Smooth muscle cell (in vitro differentiated cells): ENCODE results near the gene VWA1. TPM values are rescaled to one million over a fixed set of nuclear protein-coding genes. Genes with fewer than 3 reads are reported as not detected.

Experiments used
- DNase-seq: peaks from one replicate; lab custom pipeline; 2025; ENCODE audit not compliant: unreplicated experiment; lab: John Stamatoyannopoulos, UW
- H2AFZ ChIP-seq: fragments of 200-600 bp; sonication (generic); 2 replicates; pipeline ENCODE4 v1.6.0; 2016; ENCODE audit warnings: antibody characterized with exemption, low read depth, mild to moderate bottlenecking
- H3F3A ChIP-seq: fragments of 200-600 bp; sonication (generic); 2 replicates; pipeline ENCODE4 v1.6.0; 2017; ENCODE audit warnings: antibody characterized with exemption, low read depth
- H3K27ac ChIP-seq: fragments of 200-600 bp; sonication (generic); 2 replicates; pipeline ENCODE4 v1.5.1; 2016; ENCODE audit warnings: low read depth, mild to moderate bottlenecking
- H3K27me3 ChIP-seq: fragments of 200-600 bp; sonication (generic); 2 replicates; pipeline ENCODE4 v1.6.1; 2016; ENCODE audit warnings: low read depth, mild to moderate bottlenecking
- H3K36me3 ChIP-seq: fragments of 200-600 bp; sonication (generic); 2 replicates; pipeline ENCODE4 v1.5.1; 2016; ENCODE audit warnings: low read depth
- H3K4me1 ChIP-seq: fragments of 200-600 bp; sonication (generic); 2 replicates; pipeline ENCODE4 v1.5.1; 2016; ENCODE audit warnings: low read depth
- H3K4me2 ChIP-seq: fragments of 200-600 bp; sonication (generic); 2 replicates; pipeline ENCODE4 v1.6.0; 2016; ENCODE audit warnings: mild to moderate bottlenecking
- H3K4me3 ChIP-seq: fragments of 200-600 bp; sonication (generic); 2 replicates; pipeline ENCODE4 v1.5.1; 2016; ENCODE audit warnings: mild to moderate bottlenecking
- H3K79me2 ChIP-seq: fragments of 200-600 bp; sonication (generic); 2 replicates; pipeline ENCODE4 v1.6.0; 2016; ENCODE audit warnings: low read depth, mild to moderate bottlenecking
- H3K9ac ChIP-seq: fragments of 200-600 bp; sonication (generic); 2 replicates; pipeline ENCODE4 v1.6.0; 2016; ENCODE audit warnings: low read depth
- H3K9me3 ChIP-seq: fragments of 200-600 bp; sonication (generic); replicated peaks from 2 replicates; pipeline ENCODE4 v1.5.1; 2016; ENCODE audit warnings: low read depth
- H4K20me1 ChIP-seq: fragments of 200-600 bp; sonication (generic); 2 replicates; pipeline ENCODE4 v1.6.0; 2016; ENCODE audit warnings: low read depth
- WGBS: methylation state at CpG from one replicate; pipeline ENCODE4 v1.1.7; 2016; ENCODE audit warnings: low lambda C conversion rate; 5-methylcytosine and 5-hydroxymethylcytosine counted together
- polyA plus RNA-seq: library from polyadenylated mRNA; unstranded; fragments of >200 nt; fragmentation: Nextera tagmentation; extraction: Ambion mirVana; gene quantifications from 2 replicates; pipeline ENCODE4 v1.2.1, GENCODE V29; 2016
- total RNA-seq: library from RNA; depleted of rRNA; stranded (reverse); fragments of >200 nt; gene quantifications from 2 replicates; pipeline ENCODE4 v1.2.3, GENCODE V29; 2014
- TF ChIP-seq, protein P1 (sequence below): fragments of 200-600 bp; sonication (generic); IDR thresholded peaks from 2 replicates; pipeline ENCODE4 v1.5.1; 2017; ENCODE audit warnings: borderline replicate concordance, mild to moderate bottlenecking, antibody characterized with exemption; ENCODE audit not compliant: insufficient read depth, poor library complexity, severe bottlenecking

The VWA1 gene
- total and polyA plus RNA-seq, 2 experiments from 2014 or later, result 29.5 to 79.2 TPM

DNA sequence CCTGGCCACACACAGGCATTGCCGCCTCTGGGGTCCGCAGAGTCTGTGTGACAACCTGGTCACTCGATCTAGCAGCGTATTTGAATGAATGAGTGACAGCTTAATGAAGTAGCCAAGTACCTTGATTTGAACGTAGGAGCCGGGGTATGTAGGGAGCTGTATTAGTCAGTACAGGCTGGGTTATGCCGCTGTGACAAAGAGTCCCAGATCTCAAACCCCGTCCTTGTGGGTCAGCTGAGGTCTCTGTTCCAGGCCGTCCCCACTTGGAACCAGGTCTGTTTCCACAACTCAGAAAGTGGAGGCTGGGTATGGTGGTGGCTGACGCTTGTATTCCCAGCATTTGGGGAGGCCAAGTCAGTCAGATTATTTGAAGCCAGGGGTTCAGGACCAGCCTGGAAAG is 56.1 kb downstream of the VWA1 start:
- Histone ChIP-seq H3K27me3 (no peaks in the 10 kb centered on the region), H3F3A (no peaks in the 10 kb centered on the region), H3K9ac (no peak overlapping the region), H4K20me1 (peaks cover 4% of the 10 kb centered on the region), H3K9me3 (peaks cover 6% of the 10 kb centered on the region), H3K79me2 (no peaks in the 10 kb centered on the region), H3K4me3 (no peak overlapping the region), H3K4me1 (no peaks in the 10 kb centered on the region), H3K36me3 (peaks cover 23% of the 10 kb centered on the region), H2AFZ (no peak overlapping the region), H3K27ac (no peak overlapping the region), H3K4me2 (no peak overlapping the region)
- TF ChIP-seq, protein P1, sequence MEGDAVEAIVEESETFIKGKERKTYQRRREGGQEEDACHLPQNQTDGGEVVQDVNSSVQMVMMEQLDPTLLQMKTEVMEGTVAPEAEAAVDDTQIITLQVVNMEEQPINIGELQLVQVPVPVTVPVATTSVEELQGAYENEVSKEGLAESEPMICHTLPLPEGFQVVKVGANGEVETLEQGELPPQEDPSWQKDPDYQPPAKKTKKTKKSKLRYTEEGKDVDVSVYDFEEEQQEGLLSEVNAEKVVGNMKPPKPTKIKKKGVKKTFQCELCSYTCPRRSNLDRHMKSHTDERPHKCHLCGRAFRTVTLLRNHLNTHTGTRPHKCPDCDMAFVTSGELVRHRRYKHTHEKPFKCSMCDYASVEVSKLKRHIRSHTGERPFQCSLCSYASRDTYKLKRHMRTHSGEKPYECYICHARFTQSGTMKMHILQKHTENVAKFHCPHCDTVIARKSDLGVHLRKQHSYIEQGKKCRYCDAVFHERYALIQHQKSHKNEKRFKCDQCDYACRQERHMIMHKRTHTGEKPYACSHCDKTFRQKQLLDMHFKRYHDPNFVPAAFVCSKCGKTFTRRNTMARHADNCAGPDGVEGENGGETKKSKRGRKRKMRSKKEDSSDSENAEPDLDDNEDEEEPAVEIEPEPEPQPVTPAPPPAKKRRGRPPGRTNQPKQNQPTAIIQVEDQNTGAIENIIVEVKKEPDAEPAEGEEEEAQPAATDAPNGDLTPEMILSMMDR, result no peak
- WGBS, result 98% methylated on average over 10 of the region's 10 CpGs
- no peak for DNase-seq

Other genes with a start within 250 kb of the VWA1 start
- 1.9 and 4.8 TPM in 2 replicates for gene TNFRSF18, start 229.1 kb upstream of the VWA1 start, total RNA-seq
- 12.2 and 15.8 TPM in 2 replicates for gene TNFRSF18, start 229.1 kb upstream of the VWA1 start, polyA plus RNA-seq
- gene TNFRSF4, start 221.5 kb upstream of the VWA1 start, total RNA-seq, result 0.54 TPM in 1 of 2 replicates, not detected in the other
- 0.79 TPM in 1 of 2 replicates, not detected in the other for gene TNFRSF4, start 221.5 kb upstream of the VWA1 start, polyA plus RNA-seq
- 75.0 and 94.9 TPM in 2 replicates for gene SDF4, start 203.7 kb upstream of the VWA1 start, total RNA-seq
- 263 TPM in 2 replicates for gene SDF4, start 203.7 kb upstream of the VWA1 start, polyA plus RNA-seq
- gene B3GALT6, start 203.5 kb upstream of the VWA1 start, total RNA-seq, result 12.9 and 15.0 TPM in 2 replicates
- gene B3GALT6, start 203.5 kb upstream of the VWA1 start, polyA plus RNA-seq, result 33.2 and 39.3 TPM in 2 replicates
- 1.8 and 1.9 TPM in 2 replicates for gene C1QTNF12, start 189.0 kb upstream of the VWA1 start, total RNA-seq
- 5.4 and 12.3 TPM in 2 replicates for gene C1QTNF12, start 189.0 kb upstream of the VWA1 start, polyA plus RNA-seq
- gene UBE2J2, start 161.8 kb upstream of the VWA1 start, total RNA-seq, result 20.5 and 30.2 TPM in 2 replicates
- 72.9 and 84.0 TPM in 2 replicates for gene UBE2J2, start 161.8 kb upstream of the VWA1 start, polyA plus RNA-seq
- gene SCNN1D, start 155.3 kb upstream of the VWA1 start, total RNA-seq, result 2.0 and 6.7 TPM in 2 replicates
- 5.0 and 6.9 TPM in 2 replicates for gene SCNN1D, start 155.3 kb upstream of the VWA1 start, polyA plus RNA-seq
- gene ACAP3, start 127.8 kb upstream of the VWA1 start, total RNA-seq, result 29.9 and 33.7 TPM in 2 replicates
- gene ACAP3, start 127.8 kb upstream of the VWA1 start, polyA plus RNA-seq, result 63.9 and 72.6 TPM in 2 replicates
- 16.7 and 23.6 TPM in 2 replicates for gene PUSL1, start 127.1 kb upstream of the VWA1 start, total RNA-seq
- 31.4 and 34.1 TPM in 2 replicates for gene PUSL1, start 127.1 kb upstream of the VWA1 start, polyA plus RNA-seq
- gene INTS11, start 111.0 kb upstream of the VWA1 start, total RNA-seq, result 48.5 and 49.3 TPM in 2 replicates
- 63.1 and 82.1 TPM in 2 replicates for gene INTS11, start 111.0 kb upstream of the VWA1 start, polyA plus RNA-seq
- gene CPTP, start 110.9 kb upstream of the VWA1 start, total RNA-seq, result 13.8 and 16.2 TPM in 2 replicates
- gene CPTP, start 110.9 kb upstream of the VWA1 start, polyA plus RNA-seq, result 32.5 and 34.3 TPM in 2 replicates
- gene TAS1R3, start 104.4 kb upstream of the VWA1 start, total RNA-seq, result 0.18 and 0.36 TPM in 2 replicates
- gene TAS1R3, start 104.4 kb upstream of the VWA1 start, polyA plus RNA-seq, result 0.39 and 0.79 TPM in 2 replicates
- 28.5 and 37.8 TPM in 2 replicates for gene DVL1, start 86.3 kb upstream of the VWA1 start, total RNA-seq
- gene DVL1, start 86.3 kb upstream of the VWA1 start, polyA plus RNA-seq, result 28.7 and 43.5 TPM in 2 replicates
- 240 and 266 TPM in 2 replicates for gene MXRA8, start 77.1 kb upstream of the VWA1 start, total RNA-seq
- 473 and 597 TPM in 2 replicates for gene MXRA8, start 77.1 kb upstream of the VWA1 start, polyA plus RNA-seq
- gene AURKAIP1, start 60.5 kb upstream of the VWA1 start, total RNA-seq, result 60.1 and 81.8 TPM in 2 replicates
- 214 and 245 TPM in 2 replicates for gene AURKAIP1, start 60.5 kb upstream of the VWA1 start, polyA plus RNA-seq
- 172 and 180 TPM in 2 replicates for gene CCNL2, start 36.4 kb upstream of the VWA1 start, total RNA-seq
- gene CCNL2, start 36.4 kb upstream of the VWA1 start, polyA plus RNA-seq, result 144 and 226 TPM in 2 replicates
- 99.0 and 99.6 TPM in 2 replicates for gene MRPL20, start 28.4 kb upstream of the VWA1 start, total RNA-seq
- gene MRPL20, start 28.4 kb upstream of the VWA1 start, polyA plus RNA-seq, result 147 and 161 TPM in 2 replicates
- 5.3 and 10.1 TPM in 2 replicates for gene ANKRD65, start 14.4 kb upstream of the VWA1 start, total RNA-seq
- 6.1 and 30.1 TPM in 2 replicates for gene ANKRD65, start 14.4 kb upstream of the VWA1 start, polyA plus RNA-seq
- gene ATAD3C, start 14.0 kb downstream of the VWA1 start, total RNA-seq, result 0.09 and 0.40 TPM in 2 replicates
- 0.86 and 2.6 TPM in 2 replicates for gene ATAD3C, start 14.0 kb downstream of the VWA1 start, polyA plus RNA-seq
- gene ATAD3B, start 36.1 kb downstream of the VWA1 start, total RNA-seq, result 6.7 and 8.6 TPM in 2 replicates
- 20.2 and 27.4 TPM in 2 replicates for gene ATAD3B, start 36.1 kb downstream of the VWA1 start, polyA plus RNA-seq
- 14.3 and 16.0 TPM in 2 replicates for gene ATAD3A, start 76.5 kb downstream of the VWA1 start, total RNA-seq
- 58.0 and 68.7 TPM in 2 replicates for gene ATAD3A, start 76.5 kb downstream of the VWA1 start, polyA plus RNA-seq
- gene TMEM240, start 104.9 kb downstream of the VWA1 start, total RNA-seq, result 1.9 and 12.2 TPM in 2 replicates
- 2.7 and 4.0 TPM in 2 replicates for gene TMEM240, start 104.9 kb downstream of the VWA1 start, polyA plus RNA-seq
- 77.3 and 116 TPM in 2 replicates for gene SSU72, start 139.2 kb downstream of the VWA1 start, total RNA-seq
- gene SSU72, start 139.2 kb downstream of the VWA1 start, polyA plus RNA-seq, result 223 and 231 TPM in 2 replicates
- 3.3 and 9.1 TPM in 2 replicates for gene FNDC10, start 164.4 kb downstream of the VWA1 start, total RNA-seq
- gene FNDC10, start 164.4 kb downstream of the VWA1 start, polyA plus RNA-seq, result 14.2 and 22.5 TPM in 2 replicates
- 21.9 and 42.7 TPM in 2 replicates for gene MIB2, start 179.8 kb downstream of the VWA1 start, total RNA-seq
- gene MIB2, start 179.8 kb downstream of the VWA1 start, polyA plus RNA-seq, result 61.2 and 71.2 TPM in 2 replicates
- 81.7 and 89.8 TPM in 2 replicates for gene MMP23B, start 196.5 kb downstream of the VWA1 start, total RNA-seq
- gene MMP23B, start 196.5 kb downstream of the VWA1 start, polyA plus RNA-seq, result 197 and 218 TPM in 2 replicates
- 12.1 and 15.6 TPM in 2 replicates for gene CDK11B, start 223.3 kb downstream of the VWA1 start, total RNA-seq
- gene CDK11B, start 223.3 kb downstream of the VWA1 start, polyA plus RNA-seq, result 13.7 and 21.1 TPM in 2 replicates